ENCODE results near the gene SLC25A20.

SLC25A20 gene

DNA sequence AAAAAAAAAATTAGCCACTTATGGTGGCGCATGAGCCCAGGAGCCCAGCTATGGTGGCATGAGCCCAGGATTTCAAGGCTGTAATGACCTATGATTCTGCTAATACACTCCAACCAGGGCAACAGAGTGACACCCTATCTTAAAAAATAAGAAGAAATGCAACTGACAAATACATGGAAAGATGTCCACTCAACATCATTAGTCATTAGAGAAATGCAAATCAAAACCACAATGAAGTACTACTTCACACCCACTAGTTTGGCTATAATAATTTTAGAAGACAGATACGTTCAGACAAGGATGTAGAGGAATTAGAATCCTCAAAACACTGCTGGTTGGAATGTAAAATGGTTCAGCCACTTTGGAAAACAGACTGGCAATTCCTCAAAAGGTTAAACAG is 61.5 kb downstream of the SLC25A20 start:
- no peak for TF ChIP-seq ZBTB7A (IDR thresholded peaks at IDR 0.05; ENCODE audit: low read depth)
- TF ChIP-seq RAD21 (IDR thresholded peaks at IDR 0.05; ENCODE audit: low read depth) = no peak
- no peak for TF ChIP-seq MAX (IDR thresholded peaks at IDR 0.05)
- TF ChIP-seq YY1 (IDR thresholded peaks at IDR 0.05; ENCODE audit: low read depth) = no peak
- TF ChIP-seq REST (IDR thresholded peaks at IDR 0.05; ENCODE audit: low read depth) = no peak
- no peak for TF ChIP-seq TCF12 (IDR thresholded peaks at IDR 0.05; ENCODE audit: low read depth)
- TF ChIP-seq EP300 (IDR thresholded peaks at IDR 0.05; ENCODE audit: borderline replicate concordance) = no peak
- no peak for TF ChIP-seq EGR1 (IDR thresholded peaks at IDR 0.05)
- no peak for TF ChIP-seq CEBPB (IDR thresholded peaks at IDR 0.05)
- no peak for TF ChIP-seq NFIC (IDR thresholded peaks at IDR 0.05)
- TF ChIP-seq FOXM1 (IDR thresholded peaks at IDR 0.05; ENCODE audit: borderline replicate concordance, low read depth) = no peak
- TF ChIP-seq TEAD4 (IDR thresholded peaks at IDR 0.05) = no peak

DNA sequence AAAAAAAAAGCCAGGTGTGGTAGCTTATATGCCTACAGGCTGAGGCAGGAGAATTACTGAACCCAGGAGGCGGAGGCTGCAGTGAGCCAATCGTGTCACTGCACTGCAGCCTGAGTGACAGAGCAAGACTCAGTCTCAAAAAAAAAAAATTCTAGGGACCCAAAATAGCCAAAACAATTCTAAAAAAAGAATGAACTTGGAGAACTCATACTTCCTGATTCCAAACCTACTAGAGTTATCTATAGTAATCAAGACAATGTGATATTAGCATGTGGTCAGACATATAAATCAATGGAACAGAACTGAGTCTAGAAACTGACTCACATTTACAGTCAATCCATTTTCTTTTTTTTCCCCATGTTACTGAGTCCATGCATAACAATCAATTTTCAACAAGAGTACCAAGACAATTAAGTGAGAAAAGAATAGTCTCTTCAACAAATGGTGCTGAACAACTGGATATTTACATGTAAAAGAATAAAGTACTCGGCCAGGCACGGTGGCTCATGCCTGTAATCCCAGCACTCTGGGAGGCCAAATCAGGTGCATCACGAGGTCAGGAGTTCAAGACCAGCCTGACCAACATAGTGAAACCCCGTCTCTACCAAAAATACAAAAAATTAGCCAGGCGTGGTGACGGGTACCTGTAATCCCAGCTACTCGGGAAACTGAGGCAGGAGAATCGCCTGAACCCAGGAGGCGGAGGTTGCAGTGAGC is 62.9 kb downstream of the SLC25A20 start:
- TF ChIP-seq REST (IDR thresholded peaks at IDR 0.05; ENCODE audit: low read depth) (no peak), YY1 (IDR thresholded peaks at IDR 0.05; ENCODE audit: low read depth) (no peak), TAF1 (IDR thresholded peaks at IDR 0.05; ENCODE audit: low read depth) (no peak), TCF12 (IDR thresholded peaks at IDR 0.05; ENCODE audit: low read depth) (no peak), CREB1 (IDR thresholded peaks at IDR 0.05; ENCODE audit: low read depth) (no peak), TEAD4 (IDR thresholded peaks at IDR 0.05) (no peak), ZBTB7A (IDR thresholded peaks at IDR 0.05; ENCODE audit: low read depth) (no peak)

- no peak for TF ChIP-seq EGR1 (IDR thresholded peaks at IDR 0.05)
- TF ChIP-seq CREB1 (IDR thresholded peaks at IDR 0.05; ENCODE audit: low read depth) = no peak
- no peak for TF ChIP-seq YY1 (IDR thresholded peaks at IDR 0.05; ENCODE audit: low read depth)
- TF ChIP-seq FOXM1 (IDR thresholded peaks at IDR 0.05; ENCODE audit: borderline replicate concordance, low read depth) = no peak
- no peak for TF ChIP-seq REST (IDR thresholded peaks at IDR 0.05; ENCODE audit: low read depth)
- no peak for TF ChIP-seq NFIC (IDR thresholded peaks at IDR 0.05)
Observed at GRCh38 chr3:48832684-48833083, 66.0 kb downstream of the SLC25A20 start.

DNA sequence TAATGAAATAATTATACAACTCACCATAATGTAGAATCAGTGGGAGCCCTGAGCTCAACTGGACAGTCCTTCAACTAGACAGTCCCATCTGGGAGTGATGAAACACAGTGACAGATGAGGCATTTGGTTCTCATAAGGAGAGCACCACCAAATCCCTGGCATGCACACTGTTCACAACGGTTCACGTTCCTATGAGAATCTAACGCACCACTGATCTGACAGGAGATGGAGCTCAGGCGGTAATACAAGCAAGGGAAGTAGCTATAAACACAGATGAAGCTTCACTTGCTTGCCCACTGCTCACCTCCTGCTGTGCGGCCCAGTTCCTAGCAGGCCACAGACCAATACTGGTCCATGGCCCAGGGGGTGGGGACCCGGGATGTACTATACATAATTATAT is 68.0 kb downstream of the SLC25A20 start:
- TF ChIP-seq TCF12 (IDR thresholded peaks at IDR 0.05; ENCODE audit: low read depth) (no peak), REST (IDR thresholded peaks at IDR 0.05; ENCODE audit: low read depth) (no peak), USF1 (IDR thresholded peaks at IDR 0.05) (no peak), MAX (IDR thresholded peaks at IDR 0.05) (no peak), FOXM1 (IDR thresholded peaks at IDR 0.05; ENCODE audit: borderline replicate concordance, low read depth) (no peak), CEBPB (IDR thresholded peaks at IDR 0.05) (no peak), EP300 (IDR thresholded peaks at IDR 0.05; ENCODE audit: borderline replicate concordance) (no peak), EGR1 (IDR thresholded peaks at IDR 0.05) (no peak), TAF1 (IDR thresholded peaks at IDR 0.05; ENCODE audit: low read depth) (no peak), ZBTB7A (IDR thresholded peaks at IDR 0.05; ENCODE audit: low read depth) (no peak), RAD21 (IDR thresholded peaks at IDR 0.05; ENCODE audit: low read depth) (no peak), YY1 (IDR thresholded peaks at IDR 0.05; ENCODE audit: low read depth) (no peak)

All from Ishikawa (cell line).